ENCODE results near the gene EPHB2.

EPHB2 gene

GRCh38 chr1:22776035-22776613 is 65.5 kb downstream of the EPHB2 start:
- TF ChIP-seq, protein P1, sequence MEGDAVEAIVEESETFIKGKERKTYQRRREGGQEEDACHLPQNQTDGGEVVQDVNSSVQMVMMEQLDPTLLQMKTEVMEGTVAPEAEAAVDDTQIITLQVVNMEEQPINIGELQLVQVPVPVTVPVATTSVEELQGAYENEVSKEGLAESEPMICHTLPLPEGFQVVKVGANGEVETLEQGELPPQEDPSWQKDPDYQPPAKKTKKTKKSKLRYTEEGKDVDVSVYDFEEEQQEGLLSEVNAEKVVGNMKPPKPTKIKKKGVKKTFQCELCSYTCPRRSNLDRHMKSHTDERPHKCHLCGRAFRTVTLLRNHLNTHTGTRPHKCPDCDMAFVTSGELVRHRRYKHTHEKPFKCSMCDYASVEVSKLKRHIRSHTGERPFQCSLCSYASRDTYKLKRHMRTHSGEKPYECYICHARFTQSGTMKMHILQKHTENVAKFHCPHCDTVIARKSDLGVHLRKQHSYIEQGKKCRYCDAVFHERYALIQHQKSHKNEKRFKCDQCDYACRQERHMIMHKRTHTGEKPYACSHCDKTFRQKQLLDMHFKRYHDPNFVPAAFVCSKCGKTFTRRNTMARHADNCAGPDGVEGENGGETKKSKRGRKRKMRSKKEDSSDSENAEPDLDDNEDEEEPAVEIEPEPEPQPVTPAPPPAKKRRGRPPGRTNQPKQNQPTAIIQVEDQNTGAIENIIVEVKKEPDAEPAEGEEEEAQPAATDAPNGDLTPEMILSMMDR (IDR thresholded peaks at IDR 0.05; ENCODE audit: low read length, missing control alignments), result no peak
- no peak overlapping the region for H3K4me3 ChIP-seq (replicated peaks; ENCODE audit: low read depth, low read length)
- no peak for DNase-seq (ENCODE audit: low read depth)

DNA sequence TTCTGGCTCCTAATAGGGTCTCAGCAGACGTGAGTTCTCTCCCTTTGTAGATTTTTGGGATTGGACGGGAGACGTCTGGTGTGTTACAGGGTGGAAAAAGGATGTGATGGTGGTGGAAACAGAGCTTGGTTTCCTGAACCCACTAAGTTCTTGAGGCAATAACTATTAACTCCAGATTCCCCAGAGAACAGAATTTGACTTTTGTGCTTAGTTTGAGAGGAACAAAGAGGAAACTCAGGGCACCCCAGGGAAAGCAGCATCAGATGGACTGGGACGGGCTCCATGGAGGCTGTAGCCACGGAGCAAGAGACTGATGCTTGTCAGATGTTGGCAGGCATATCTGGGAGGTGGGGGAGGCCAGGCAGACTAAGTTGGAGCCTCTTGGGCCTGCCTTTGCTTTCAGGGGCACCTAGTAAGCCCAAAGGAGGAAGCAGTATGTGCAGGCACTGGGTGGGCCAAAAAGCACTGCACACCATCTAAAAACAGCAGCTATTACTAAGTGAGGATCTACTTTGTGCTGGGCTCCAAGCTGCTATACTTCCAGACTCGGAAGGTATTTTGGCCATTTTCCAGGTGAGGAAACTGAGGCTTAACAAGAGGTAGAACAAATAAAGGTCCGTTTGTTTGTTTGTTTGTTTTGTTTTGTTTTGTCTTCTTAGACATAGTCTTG is 66.9 kb downstream of the EPHB2 start:
- no peak for DNase-seq (ENCODE audit: low read depth)
- TF ChIP-seq, protein P1 (IDR thresholded peaks at IDR 0.05; ENCODE audit: low read length, missing control alignments), result no peak
- H3K4me3 ChIP-seq (replicated peaks; ENCODE audit: low read depth, low read length), result no peak overlapping the region

- TF ChIP-seq, protein P1 (IDR thresholded peaks at IDR 0.05; ENCODE audit: low read length, missing control alignments), result no peak
- DNase-seq (ENCODE audit: low read depth), result no peak
Observed at GRCh38 chr1:22778408-22778807, 67.8 kb downstream of the EPHB2 start.

GRCh38 chr1:22778862-22779520 is 68.4 kb downstream of the EPHB2 start:
- H3K4me3 ChIP-seq (replicated peaks; ENCODE audit: low read depth, low read length), result no peak overlapping the region
- peak; percentile 18 for DNase-seq (ENCODE audit: low read depth)
- TF ChIP-seq, protein P1 (IDR thresholded peaks at IDR 0.05; ENCODE audit: low read length, missing control alignments), result no peak

More at GRCh38 chr1:22778408-22778807, 67.8 kb downstream of the EPHB2 start:
- H3K4me3 ChIP-seq (replicated peaks; ENCODE audit: low read depth, low read length), result no peak overlapping the region

GRCh38 chr1:22780696-22781095 is 70.1 kb downstream of the EPHB2 start:
- TF ChIP-seq, protein P1 (IDR thresholded peaks at IDR 0.05; ENCODE audit: low read length, missing control alignments), result no peak
- H3K4me3 ChIP-seq (replicated peaks; ENCODE audit: low read depth, low read length), result no peak overlapping the region
- DNase-seq (ENCODE audit: low read depth), result peak; percentile 18

- TF ChIP-seq, protein P1 (IDR thresholded peaks at IDR 0.05; ENCODE audit: low read length, missing control alignments), result no peak
- no peak overlapping the region for H3K4me3 ChIP-seq (replicated peaks; ENCODE audit: low read depth, low read length)
- no peak for DNase-seq (ENCODE audit: low read depth)
Observed at GRCh38 chr1:22781483-22781882, 70.8 kb downstream of the EPHB2 start.

Measured in fibroblast of pulmonary artery (primary cell).